HepG2 (cell line): Measurements from ENCODE around the gene AURKA. TPM values are rescaled to one million over a fixed set of nuclear protein-coding genes. Genes with fewer than 3 reads are reported as not detected.

Source experiments
- ATF4 ChIP-seq, 2 experiments: fragments of 450-650 bp in 1 of 2; sonication (generic) in 1 of 2; formaldehyde crosslinking; IDR thresholded peaks; 2 replicates each; pipeline versions ENCODE4 v1.5.0 to v1.8.0; 2020 to 2022; ENCODE audit warnings: mild to moderate bottlenecking in 1 of 2, missing genetic modification reagents in 1 of 2
- ATF7 ChIP-seq, 2 experiments: fragments of 450-650 bp in 1 of 2; sonication (generic) in 1 of 2; formaldehyde crosslinking in 1 of 2; IDR thresholded peaks; 2 replicates each; pipeline versions ENCODE4 v1.4.0 to v1.6.1; 2016 to 2020; ENCODE audit warnings: antibody characterized with exemption in 1 of 2, mild to moderate bottlenecking in 1 of 2, missing genetic modification reagents in 1 of 2
- CEBPB ChIP-seq: IDR thresholded peaks from 2 replicates; pipeline ENCODE4 v1.6.1; 2011; ENCODE audit warnings: low read depth, low read length, improper control_type of control experiment, borderline replicate concordance
- CTCF ChIP-seq: sonication (generic); formaldehyde crosslinking; IDR thresholded peaks from 2 replicates; pipeline ENCODE4 v1.5.0; 2020; ENCODE audit warnings: mild to moderate bottlenecking, missing genetic modification reagents, moderate library complexity
- DNMT3B ChIP-seq: conservative IDR thresholded peaks from 2 replicates; pipeline ENCODE4 v1.6.1; 2016; ENCODE audit warnings: missing biosample characterization, control low read depth
- KDM5B ChIP-seq: sonication (generic); formaldehyde crosslinking; IDR thresholded peaks from 2 replicates; pipeline ENCODE4 v1.4.0; 2020; ENCODE audit warnings: missing genetic modification reagents, mild to moderate bottlenecking, borderline replicate concordance
- PLRG1 ChIP-seq: fragments of 450-650 bp; conservative IDR thresholded peaks from 2 replicates; pipeline ENCODE4 v1.6.1; 2016
- RNF219 ChIP-seq: sonication (generic); formaldehyde crosslinking; IDR thresholded peaks from 2 replicates; pipeline ENCODE4 v1.5.0; 2020; ENCODE audit warnings: mild to moderate bottlenecking, missing genetic modification reagents
- SSRP1 ChIP-seq: IDR thresholded peaks from 2 replicates; pipeline ENCODE4 v1.6.1; 2016; ENCODE audit warnings: control low read depth
- TFAP4 ChIP-seq: sonication (generic); IDR thresholded peaks from 2 replicates; pipeline ENCODE4 v1.6.1; 2016; ENCODE audit warnings: low read depth, borderline replicate concordance
- XRCC5 ChIP-seq: fragments of 200-400 bp; formaldehyde crosslinking; optimal IDR thresholded peaks from 2 replicates; pipeline ENCODE3; 2017; ENCODE audit warnings: mild to moderate bottlenecking, low read length
- ZBTB38 ChIP-seq: sonication (generic); formaldehyde crosslinking; IDR thresholded peaks from 2 replicates; pipeline ENCODE4 v1.5.1; 2020; ENCODE audit warnings: mild to moderate bottlenecking, missing genetic modification reagents
- ZFP36L1 ChIP-seq: sonication (generic); formaldehyde crosslinking; IDR thresholded peaks from 2 replicates; pipeline ENCODE4 v1.8.0; 2022; ENCODE audit warnings: mild to moderate bottlenecking, missing genetic modification reagents, moderate library complexity
- ZFY ChIP-seq: sonication (generic); formaldehyde crosslinking; IDR thresholded peaks from 2 replicates; pipeline ENCODE4 v1.4.0; 2020; ENCODE audit warnings: missing genetic modification reagents
- ZIK1 ChIP-seq: sonication (generic); formaldehyde crosslinking; IDR thresholded peaks from 2 replicates; pipeline ENCODE4 v1.5.0; 2020; ENCODE audit warnings: mild to moderate bottlenecking, low read depth, missing genetic modification reagents, borderline replicate concordance
- ZNF331 ChIP-seq: sonication (generic); formaldehyde crosslinking; IDR thresholded peaks from 2 replicates; pipeline ENCODE4 v1.4.0; 2020; ENCODE audit warnings: missing genetic modification reagents
- ZNF441 ChIP-seq: sonication (generic); formaldehyde crosslinking; IDR thresholded peaks from 2 replicates; pipeline ENCODE4 v1.7.0; 2021; ENCODE audit warnings: missing genetic modification reagents, borderline replicate concordance
- ZNF501 ChIP-seq: sonication (generic); formaldehyde crosslinking; IDR thresholded peaks from 2 replicates; pipeline ENCODE4 v1.5.1; 2020; ENCODE audit warnings: mild to moderate bottlenecking, moderate library complexity, missing genetic modification reagents
- polyA plus RNA-seq, 8 experiments: library from polyadenylated mRNA; depleted of rRNA in 3 of 8; stranded (reverse) in 7 of 8; unstranded in 1 of 8; fragments of >200 nt; fragmentation: Illumina TruSeq in 4 of 8; extraction: Trizol in 4 of 8; gene quantifications; 2 replicates each; pipeline versions ENCODE4 v1.2.1 to v1.2.3, GENCODE V29; 2011 to 2016; ENCODE audit warnings: low read depth in 4 of 8, missing spikeins in 1 of 8, mixed read lengths in 1 of 8; ENCODE audit not compliant: insufficient read depth in 1 of 8
- total RNA-seq, 5 experiments: library from RNA; depleted of rRNA; stranded (reverse); fragments of >200 nt; fragmentation: Illumina TruSeq; extraction: Trizol; gene quantifications; 2 replicates each; pipeline ENCODE4 v1.2.3, GENCODE V29; 2016; ENCODE audit warnings: low read depth in 1 of 5
- TF ChIP-seq, protein P1 (sequence below): sonication (generic); formaldehyde crosslinking; IDR thresholded peaks from 2 replicates; pipeline ENCODE4 v1.8.1; 2023; ENCODE audit warnings: missing genetic modification reagents, inconsistent platforms, borderline replicate concordance
- TF ChIP-seq, protein P2 (sequence below): sonication (generic); formaldehyde crosslinking; IDR thresholded peaks from 2 replicates; pipeline ENCODE4 v1.8.0; 2023; ENCODE audit warnings: mild to moderate bottlenecking, missing genetic modification reagents

The AURKA gene
- total and polyA plus RNA-seq, 2 of the 13 experiments (the other 11 are each of a cell fraction or from before 2014, with no cell fraction given), result 96.4 to 224 TPM

DNA sequence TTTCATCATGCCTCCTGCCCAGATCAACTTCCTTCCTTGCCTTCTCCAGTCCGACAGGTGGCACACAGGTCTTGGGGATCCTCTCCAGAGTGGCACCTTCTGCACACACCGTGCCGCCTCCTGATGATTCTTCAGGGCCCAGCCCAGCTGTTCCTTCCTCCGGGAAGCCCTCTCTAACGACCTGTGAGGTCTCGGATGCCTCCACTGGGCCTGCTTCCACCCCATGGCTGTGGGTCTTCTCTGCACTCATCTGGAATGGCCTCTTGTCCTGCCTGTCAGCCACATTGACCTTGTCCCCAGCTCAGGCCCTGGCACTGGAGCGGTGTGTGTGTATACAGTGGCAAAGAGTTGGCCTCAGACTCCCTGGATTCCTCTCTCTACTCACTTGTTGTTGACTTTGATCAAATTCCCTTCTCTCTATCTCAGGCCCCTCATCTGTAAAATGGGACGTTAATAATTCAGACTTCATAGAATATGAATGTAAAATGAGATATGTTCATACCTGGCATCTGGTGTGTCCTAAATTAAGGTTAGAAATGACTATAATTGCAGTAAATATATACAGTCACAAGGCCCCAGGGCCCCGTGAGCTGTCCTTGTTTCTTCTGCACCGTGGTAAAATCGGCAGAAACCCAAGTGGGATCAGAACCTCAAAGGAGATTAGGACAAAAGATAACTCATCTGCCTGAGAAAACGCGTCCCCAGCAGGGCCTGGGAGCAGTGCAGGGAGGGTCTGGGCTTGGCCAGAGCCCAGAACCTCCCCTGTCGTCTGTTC is 31.7 kb downstream of the AURKA start (continued):
- peak; percentile 36; the same call in 1 of the 2 replicates for TF ChIP-seq CTCF (CRISPR knock-in tag)
- TF ChIP-seq TFAP4, result no peak; the same call in 1 of the 2 replicates
- TF ChIP-seq, protein P1, sequence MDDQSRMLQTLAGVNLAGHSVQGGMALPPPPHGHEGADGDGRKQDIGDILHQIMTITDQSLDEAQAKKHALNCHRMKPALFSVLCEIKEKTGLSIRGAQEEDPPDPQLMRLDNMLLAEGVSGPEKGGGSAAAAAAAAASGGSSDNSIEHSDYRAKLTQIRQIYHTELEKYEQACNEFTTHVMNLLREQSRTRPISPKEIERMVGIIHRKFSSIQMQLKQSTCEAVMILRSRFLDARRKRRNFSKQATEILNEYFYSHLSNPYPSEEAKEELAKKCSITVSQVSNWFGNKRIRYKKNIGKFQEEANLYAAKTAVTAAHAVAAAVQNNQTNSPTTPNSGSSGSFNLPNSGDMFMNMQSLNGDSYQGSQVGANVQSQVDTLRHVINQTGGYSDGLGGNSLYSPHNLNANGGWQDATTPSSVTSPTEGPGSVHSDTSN (CRISPR knock-in tag), result peak; percentile 16; the same call in 1 of the 2 replicates
- 0 out of 4 replicates have a peak, but pooled peaks of 1 of the 2 experiments have one; percentile 7 for TF ChIP-seq ATF4 (CRISPR knock-in tag; IDR thresholded peaks at IDR 0.05)
- no peak for TF ChIP-seq PLRG1
- no peak for TF ChIP-seq ZFP36L1
- peak; percentile 28; the same call in 1 of the 2 replicates for TF ChIP-seq KDM5B
- TF ChIP-seq XRCC5, result peak; percentile 52
- TF ChIP-seq RNF219 (CRISPR knock-in tag), result no peak
- TF ChIP-seq ZNF331 (CRISPR knock-in tag), result 0 out of 2 replicates have a peak, but pooled peaks have one; percentile 14
- peak; percentile 46; the same call in 1 of the 2 replicates for TF ChIP-seq ZNF501 (CRISPR knock-in tag)
- peak; percentile 58 for TF ChIP-seq ZFY
- 0 out of 2 replicates have a peak, but pooled peaks have one; percentile 15 for TF ChIP-seq ZNF441 (CRISPR knock-in tag)
- TF ChIP-seq ATF7 (IDR thresholded peaks at IDR 0.05), result no peak
- TF ChIP-seq ATF7 (CRISPR knock-in tag; IDR thresholded peaks at IDR 0.05), result no peak; the same call in 1 of the 2 replicates
- TF ChIP-seq, protein P2, sequence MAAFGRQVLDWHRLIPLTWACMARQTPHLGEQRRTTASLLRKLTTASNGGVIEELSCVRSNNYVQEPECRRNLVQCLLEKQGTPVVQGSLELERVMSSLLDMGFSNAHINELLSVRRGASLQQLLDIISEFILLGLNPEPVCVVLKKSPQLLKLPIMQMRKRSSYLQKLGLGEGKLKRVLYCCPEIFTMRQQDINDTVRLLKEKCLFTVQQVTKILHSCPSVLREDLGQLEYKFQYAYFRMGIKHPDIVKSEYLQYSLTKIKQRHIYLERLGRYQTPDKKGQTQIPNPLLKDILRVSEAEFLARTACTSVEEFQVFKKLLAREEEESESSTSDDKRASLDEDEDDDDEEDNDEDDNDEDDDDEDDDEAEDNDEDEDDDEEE, result no peak
- no peak for TF ChIP-seq ZBTB38 (CRISPR knock-in tag)
- TF ChIP-seq DNMT3B (CRISPR knock-in tag), result no peak
- TF ChIP-seq CEBPB, result no peak
- TF ChIP-seq SSRP1 (CRISPR knock-in tag), result no peak; the same call in 1 of the 2 replicates
- TF ChIP-seq ZIK1 (CRISPR knock-in tag), result no peak
